MM.1S (cell line): ENCODE results near the gene DTHD1.

Experiments used
- DNase-seq: peaks from one replicate; pipeline ENCODE4 v3.0.0-alpha.2; 2015
- H2AFZ ChIP-seq: fragments of 300-600 bp; sonication (generic); 2 replicates; pipeline ENCODE4 v1.6.0; 2016; ENCODE audit warnings: antibody characterized with exemption, low read length
- H3F3A ChIP-seq: fragments of 300-600 bp; sonication (generic); 2 replicates; pipeline ENCODE4 v1.6.1; 2016; ENCODE audit warnings: mild to moderate bottlenecking, antibody characterized with exemption, low read length, moderate library complexity, mixed read lengths; ENCODE audit not compliant: insufficient read depth
- H3K27ac ChIP-seq: fragments of 300-600 bp; sonication (generic); 2 replicates; pipeline ENCODE4 v1.5.1; 2016; ENCODE audit warnings: mild to moderate bottlenecking, low read length
- H3K27me3 ChIP-seq: fragments of 300-600 bp; sonication (generic); replicated peaks from 2 replicates; pipeline ENCODE4 v1.6.0; 2016; ENCODE audit warnings: low read length; ENCODE audit not compliant: insufficient read depth
- H3K36me3 ChIP-seq: fragments of 300-600 bp; sonication (generic); replicated peaks from 2 replicates; pipeline ENCODE4 v1.6.1; 2016; ENCODE audit warnings: mild to moderate bottlenecking, low read length, mixed read lengths; ENCODE audit not compliant: insufficient read depth
- H3K4me1 ChIP-seq: fragments of 300-600 bp; sonication (generic); 2 replicates; pipeline ENCODE4 v1.6.1; 2016; ENCODE audit warnings: low read length, mixed read lengths
- H3K4me2 ChIP-seq: fragments of 300-600 bp; sonication (generic); 2 replicates; pipeline ENCODE4 v1.6.0; 2016; ENCODE audit warnings: low read depth, low read length
- H3K4me3 ChIP-seq: fragments of 300-600 bp; sonication (generic); 2 replicates; pipeline ENCODE4 v1.5.1; 2016; ENCODE audit warnings: low read length, mixed read lengths
- H3K79me2 ChIP-seq: fragments of 300-600 bp; sonication (generic); 2 replicates; pipeline ENCODE4 v1.6.1; 2016; ENCODE audit warnings: mixed run types, low read length, mixed read lengths
- H3K9ac ChIP-seq: fragments of 300-600 bp; sonication (generic); 2 replicates; pipeline ENCODE4 v1.6.1; 2016; ENCODE audit warnings: low read length, mixed read lengths
- H3K9me2 ChIP-seq: fragments of 300-600 bp; sonication (generic); replicated peaks from 2 replicates; pipeline ENCODE4 v1.6.1; 2016; ENCODE audit warnings: mild to moderate bottlenecking, low read length, mixed read lengths; ENCODE audit not compliant: insufficient read depth
- H3K9me3 ChIP-seq: fragments of 300-600 bp; sonication (generic); replicated peaks from 2 replicates; pipeline ENCODE4 v1.6.1; 2016; ENCODE audit warnings: mild to moderate bottlenecking, low read length, mixed read lengths; ENCODE audit not compliant: insufficient read depth
- H4K20me1 ChIP-seq: fragments of 300-600 bp; sonication (generic); 2 replicates; pipeline ENCODE4 v1.6.1; 2016; ENCODE audit warnings: mild to moderate bottlenecking, low read length, moderate library complexity, mixed read lengths; ENCODE audit not compliant: insufficient read depth
- CTCF ChIP-seq: fragments of 300-600 bp; sonication (generic); IDR thresholded peaks from 2 replicates; pipeline ENCODE4 v1.5.1; 2016; ENCODE audit warnings: antibody characterized with exemption, low read length, mixed read lengths
- EZH2 ChIP-seq: fragments of 300-600 bp; sonication (generic); optimal IDR thresholded peaks from 2 replicates; pipeline ENCODE3; 2017; ENCODE audit warnings: low read depth, mild to moderate bottlenecking, antibody characterized with exemption, low read length, mixed read lengths
- EZH2phosphoT487 ChIP-seq: fragments of 300-600 bp; sonication (generic); IDR thresholded peaks from 2 replicates; pipeline ENCODE4 v1.6.1; 2018; ENCODE audit warnings: antibody characterized with exemption, low read length

The DTHD1 gene

GRCh38 chr4:36251983-36252382, 29.4 kb upstream of the DTHD1 start:
- H3K27me3 ChIP-seq: no peaks in the 10 kb centered on the region
- H4K20me1 ChIP-seq: no peaks in the 10 kb centered on the region
- H3K9me3 ChIP-seq: no peaks in the 10 kb centered on the region
- H3F3A ChIP-seq: no peaks in the 10 kb centered on the region
- 0 out of 2 replicates have a peak, but pooled peaks cover 3% of the 10 kb centered on the region for H3K4me1 ChIP-seq
- H3K9me2 ChIP-seq: no peaks in the 10 kb centered on the region
- no peaks in the 10 kb centered on the region for H3K79me2 ChIP-seq
- H3K36me3 ChIP-seq: no peaks in the 10 kb centered on the region
- no peak overlapping the region for H2AFZ ChIP-seq
- no peak overlapping the region for H3K27ac ChIP-seq
- H3K9ac ChIP-seq: no peak overlapping the region
- H3K4me3 ChIP-seq: no peak overlapping the region
- DNase-seq: no peak
- H3K4me2 ChIP-seq: no peak overlapping the region
- no peak for TF ChIP-seq EZH2phosphoT487
- no peak for TF ChIP-seq EZH2
- TF ChIP-seq CTCF: no peak

- no peak overlapping the region for H3K4me3 ChIP-seq
- no peak overlapping the region for H3K27ac ChIP-seq
- 0 out of 2 replicates have a peak, but pooled peaks cover 3% of the 10 kb centered on the region for H3K4me1 ChIP-seq
- no peaks in the 10 kb centered on the region for H3K36me3 ChIP-seq
- H3K79me2 ChIP-seq: no peaks in the 10 kb centered on the region
- no peak for TF ChIP-seq EZH2phosphoT487
- H3K4me2 ChIP-seq: no peak overlapping the region
- H3K9me2 ChIP-seq: no peaks in the 10 kb centered on the region
- H3K9ac ChIP-seq: no peak overlapping the region
- no peaks in the 10 kb centered on the region for H3F3A ChIP-seq
- H2AFZ ChIP-seq: no peak overlapping the region
- no peak for DNase-seq
- H3K27me3 ChIP-seq: no peaks in the 10 kb centered on the region
- no peaks in the 10 kb centered on the region for H4K20me1 ChIP-seq
- no peaks in the 10 kb centered on the region for H3K9me3 ChIP-seq
Observed at GRCh38 chr4:36254371-36254770, 27.0 kb upstream of the DTHD1 start.

GRCh38 chr4:36255577-36255976, 25.8 kb upstream of the DTHD1 start:
- no peak overlapping the region for H2AFZ ChIP-seq
- no peaks in the 10 kb centered on the region for H3K79me2 ChIP-seq
- H4K20me1 ChIP-seq: no peaks in the 10 kb centered on the region
- no peak for TF ChIP-seq EZH2
- no peak for TF ChIP-seq EZH2phosphoT487
- no peak for TF ChIP-seq CTCF
- H3K9ac ChIP-seq: no peak overlapping the region
- H3K9me3 ChIP-seq: no peaks in the 10 kb centered on the region
- H3K27me3 ChIP-seq: no peaks in the 10 kb centered on the region
- H3K36me3 ChIP-seq: no peaks in the 10 kb centered on the region
- H3K9me2 ChIP-seq: no peaks in the 10 kb centered on the region
- H3K27ac ChIP-seq: no peak overlapping the region
- no peak overlapping the region for H3K4me3 ChIP-seq
- H3K4me1 ChIP-seq: 0 out of 2 replicates have a peak, but pooled peaks cover 3% of the 10 kb centered on the region
- H3F3A ChIP-seq: no peaks in the 10 kb centered on the region
- DNase-seq: peak; percentile 50
- no peak overlapping the region for H3K4me2 ChIP-seq

GRCh38 chr4:36256398-36256891, 25.0 kb upstream of the DTHD1 start:
- DNase-seq: no peak
- Histone ChIP-seq H3K27me3 (no peaks in the 10 kb centered on the region), H3F3A (no peaks in the 10 kb centered on the region), H2AFZ (no peak overlapping the region), H3K4me2 (no peak overlapping the region), H3K36me3 (no peaks in the 10 kb centered on the region), H3K9ac (no peak overlapping the region), H3K9me3 (no peaks in the 10 kb centered on the region), H4K20me1 (no peaks in the 10 kb centered on the region), H3K9me2 (no peaks in the 10 kb centered on the region), H3K27ac (no peak overlapping the region), H3K4me1 (0 out of 2 replicates have a peak, but pooled peaks cover 3% of the 10 kb centered on the region), H3K4me3 (no peak overlapping the region), H3K79me2 (no peaks in the 10 kb centered on the region)
- TF ChIP-seq CTCF (no peak), EZH2phosphoT487 (no peak), EZH2 (no peak)
